ENCODE results near the gene DNAH17.

- TF ChIP-seq POLR2A (IDR thresholded peaks at IDR 0.05; ENCODE audit: low read depth, low read length) = no peak
- no peak for TF ChIP-seq TAF1 (IDR thresholded peaks at IDR 0.05; ENCODE audit: borderline replicate concordance, low read depth, low read length)
- no peak for TF ChIP-seq POLR2AphosphoS5 (IDR thresholded peaks at IDR 0.05; ENCODE audit: low read depth, low read length)
Observed at GRCh38 chr17:78432226-78433012, 144.8 kb downstream of the DNAH17 start.

Data from GM12892 (cell line).